Rectal smooth muscle tissue (tissue), 1 donor: ENCODE measurements around the gene THAP8.
"Not testable (repeated sequence)": the region's sequence is repeated elsewhere in the genome, so short reads cannot be mapped to it uniquely, and the experiment has no call there.

Source experiments
- H3K27ac ChIP-seq: one replicate; pipeline ENCODE4 v1.7.0; 2013; ENCODE audit warnings: low read depth, low read length, inconsistent platforms
- H3K27me3 ChIP-seq: one replicate; pipeline ENCODE4 v1.7.0; 2013; ENCODE audit warnings: low read length; ENCODE audit not compliant: control insufficient read depth, insufficient read depth
- H3K36me3 ChIP-seq: one replicate; pipeline ENCODE4 v1.7.0; 2013; ENCODE audit warnings: low read length; ENCODE audit not compliant: control insufficient read depth, insufficient read depth
- H3K4me1 ChIP-seq: one replicate; pipeline ENCODE4 v1.7.0; 2013; ENCODE audit warnings: low read length; ENCODE audit not compliant: control insufficient read depth, insufficient read depth
- H3K4me3 ChIP-seq: one replicate; pipeline ENCODE4 v1.7.0; 2013; ENCODE audit warnings: low read length
- H3K9ac ChIP-seq: one replicate; pipeline ENCODE4 v1.7.0; 2013; ENCODE audit warnings: low read length

Gene THAP8

GRCh38 chr19:36084231-36085009, 30.3 kb upstream of the THAP8 start:
- no peak overlapping the region for H3K27ac ChIP-seq
- no peak overlapping the region for H3K4me3 ChIP-seq
- no peaks in the 10 kb centered on the region for H3K36me3 ChIP-seq
- H3K4me1 ChIP-seq = no peaks in the 10 kb centered on the region
- H3K9ac ChIP-seq = no peak overlapping the region
- H3K27me3 ChIP-seq = no peaks in the 10 kb centered on the region

GRCh38 chr19:36082916-36083315, 28.8 kb upstream of the THAP8 start:
- Histone ChIP-seq H3K36me3 (no peaks in the 10 kb centered on the region), H3K4me1 (no peaks in the 10 kb centered on the region), H3K4me3 (no peak overlapping the region), H3K27ac (no peak overlapping the region), H3K9ac (no peak overlapping the region), H3K27me3 (no peaks in the 10 kb centered on the region)

- H3K27ac ChIP-seq = no peak overlapping the region
- no peak overlapping the region for H3K9ac ChIP-seq
- H3K36me3 ChIP-seq = no peaks in the 10 kb centered on the region
- no peaks in the 10 kb centered on the region for H3K4me1 ChIP-seq
- no peak overlapping the region for H3K4me3 ChIP-seq
- no peaks in the 10 kb centered on the region for H3K27me3 ChIP-seq
These were observed 27.8 kb upstream of the THAP8 start for GRCh38 chr19:36081894-36082293.

GRCh38 chr19:36081385-36081784, 27.3 kb upstream of the THAP8 start:
- Histone ChIP-seq H3K27me3 (no peaks in the 10 kb centered on the region), H3K27ac (no peak overlapping the region), H3K4me3 (no peak overlapping the region), H3K4me1 (no peaks in the 10 kb centered on the region), H3K9ac (no peak overlapping the region), H3K36me3 (no peaks in the 10 kb centered on the region)

GRCh38 chr19:36079389-36079945, 25.4 kb upstream of the THAP8 start:
- Histone ChIP-seq H3K27ac (no peak overlapping the region), H3K36me3 (no peaks in the 10 kb centered on the region), H3K27me3 (no peaks in the 10 kb centered on the region), H3K9ac (no peak overlapping the region), H3K4me3 (no peak overlapping the region), H3K4me1 (no peaks in the 10 kb centered on the region)

GRCh38 chr19:36073121-36073876, 19.2 kb upstream of the THAP8 start:
- Histone ChIP-seq H3K27ac (no peak overlapping the region), H3K4me3 (no peak overlapping the region), H3K36me3 (no peaks in the 10 kb centered on the region), H3K4me1 (no peaks in the 10 kb centered on the region), H3K27me3 (no peaks in the 10 kb centered on the region), H3K9ac (no peak overlapping the region)

GRCh38 chr19:36072081-36072480, 18.0 kb upstream of the THAP8 start:
- Histone ChIP-seq H3K4me3 (no peak overlapping the region), H3K9ac (no peak overlapping the region), H3K27ac (no peak overlapping the region), H3K27me3 (no peaks in the 10 kb centered on the region), H3K36me3 (no peaks in the 10 kb centered on the region), H3K4me1 (no peaks in the 10 kb centered on the region)

- H3K4me3 ChIP-seq, H3K27me3 ChIP-seq, H3K36me3 ChIP-seq, H3K4me1 ChIP-seq, H3K27ac ChIP-seq, H3K9ac ChIP-seq: not testable (repeated sequence)
These were observed 14.9 kb upstream of the THAP8 start for GRCh38 chr19:36068810-36069499.

- Histone ChIP-seq H3K27ac (no peak overlapping the region), H3K27me3 (no peaks in the 10 kb centered on the region), H3K4me1 (no peaks in the 10 kb centered on the region), H3K4me3 (no peak overlapping the region), H3K36me3 (no peaks in the 10 kb centered on the region), H3K9ac (no peak overlapping the region)
These were observed 13.6 kb upstream of the THAP8 start for GRCh38 chr19:36067681-36068080.

GRCh38 chr19:36064826-36065225, 10.7 kb upstream of the THAP8 start:
- no peaks in the 10 kb centered on the region for H3K27me3 ChIP-seq
- no peaks in the 10 kb centered on the region for H3K4me1 ChIP-seq
- H3K9ac ChIP-seq = no peak overlapping the region
- H3K4me3 ChIP-seq = no peak overlapping the region
- H3K36me3 ChIP-seq = no peaks in the 10 kb centered on the region
- H3K27ac ChIP-seq = no peak overlapping the region

GRCh38 chr19:36061367-36061766, 7.3 kb upstream of the THAP8 start:
- H3K27me3 ChIP-seq = no peaks in the 10 kb centered on the region
- no peak overlapping the region for H3K4me3 ChIP-seq
- H3K27ac ChIP-seq = no peak overlapping the region
- no peaks in the 10 kb centered on the region for H3K36me3 ChIP-seq
- H3K4me1 ChIP-seq = no peaks in the 10 kb centered on the region
- H3K9ac ChIP-seq = no peak overlapping the region

GRCh38 chr19:36060430-36060829, 6.3 kb upstream of the THAP8 start:
- no peaks in the 10 kb centered on the region for H3K4me1 ChIP-seq
- H3K27me3 ChIP-seq = no peaks in the 10 kb centered on the region
- no peak overlapping the region for H3K27ac ChIP-seq
- no peaks in the 10 kb centered on the region for H3K36me3 ChIP-seq
- H3K9ac ChIP-seq = no peak overlapping the region
- H3K4me3 ChIP-seq = no peak overlapping the region
